GM19035 (cell line): ENCODE data around the gene ZPR1.
"Not testable (repeated sequence)": the region's sequence is repeated elsewhere in the genome, so short reads cannot be mapped to it uniquely, and the experiment has no call there.

Experiments
- ATAC-seq: cut with Tn5 transposase; IDR thresholded peaks from one replicate; pipeline ENCODE4 v1.9.1; 2021; ENCODE audit not compliant: unreplicated experiment

The ZPR1 gene, protein sequence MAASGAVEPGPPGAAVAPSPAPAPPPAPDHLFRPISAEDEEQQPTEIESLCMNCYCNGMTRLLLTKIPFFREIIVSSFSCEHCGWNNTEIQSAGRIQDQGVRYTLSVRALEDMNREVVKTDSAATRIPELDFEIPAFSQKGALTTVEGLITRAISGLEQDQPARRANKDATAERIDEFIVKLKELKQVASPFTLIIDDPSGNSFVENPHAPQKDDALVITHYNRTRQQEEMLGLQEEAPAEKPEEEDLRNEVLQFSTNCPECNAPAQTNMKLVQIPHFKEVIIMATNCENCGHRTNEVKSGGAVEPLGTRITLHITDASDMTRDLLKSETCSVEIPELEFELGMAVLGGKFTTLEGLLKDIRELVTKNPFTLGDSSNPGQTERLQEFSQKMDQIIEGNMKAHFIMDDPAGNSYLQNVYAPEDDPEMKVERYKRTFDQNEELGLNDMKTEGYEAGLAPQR

GRCh38 chr11:116787786-116788486, at the start of gene ZPR1:
Gene ZPR1, minus strand, starts transcription at chr11:116788023. Its CDS starts 33 bp downstream, at chr11:116787990.
- peak; percentile 88 for ATAC-seq

- ATAC-seq = no peak
Observed at GRCh38 chr11:116836632-116836991, 48.8 kb upstream of the ZPR1 start.

DNA sequence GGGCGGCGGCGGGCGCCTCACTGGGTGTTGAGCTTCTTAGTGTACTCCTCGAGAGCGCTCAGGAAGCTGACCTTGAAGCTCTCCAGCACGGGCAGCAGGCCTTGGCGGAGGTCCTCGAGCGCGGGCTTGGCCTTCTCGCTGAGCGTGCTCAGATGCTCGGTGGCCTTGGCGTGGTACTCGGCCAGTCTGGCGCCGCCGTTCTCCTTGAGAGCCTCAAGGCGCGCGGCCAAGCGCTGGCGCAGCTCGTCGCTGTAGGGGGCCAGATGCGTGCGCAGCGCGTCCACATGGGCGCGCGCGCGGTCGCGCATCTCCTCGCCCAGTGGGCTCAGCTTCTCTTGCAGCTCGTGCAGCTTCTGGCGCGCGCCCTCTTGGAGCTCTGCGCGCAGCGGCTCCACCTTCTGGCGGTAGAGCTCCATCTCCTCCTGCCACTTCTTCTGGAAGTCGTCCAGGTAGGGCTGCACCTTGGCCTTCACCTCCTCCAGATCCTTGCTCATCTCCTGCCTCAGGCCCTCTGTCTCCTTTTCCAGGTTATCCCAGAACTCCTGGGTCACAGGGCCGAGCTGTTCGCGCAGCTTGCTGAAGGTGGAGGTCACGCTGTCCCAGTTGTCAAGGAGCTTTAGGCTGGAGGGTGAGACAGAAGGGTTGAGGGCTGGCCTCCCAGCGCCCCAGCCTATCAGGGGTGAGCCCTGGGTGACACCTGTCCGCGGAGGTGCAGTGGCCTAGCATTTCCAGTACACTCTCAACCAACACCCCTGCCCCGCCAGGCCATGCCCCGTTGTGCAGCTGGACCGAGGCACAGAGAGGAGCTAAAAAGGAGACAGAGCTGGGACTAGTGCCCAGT, 48.2 kb upstream of the ZPR1 start:
- peak; percentile 71 for ATAC-seq

- peak; percentile 26 for ATAC-seq
Observed at GRCh38 chr11:116835042-116835772, 47.4 kb upstream of the ZPR1 start.

DNA sequence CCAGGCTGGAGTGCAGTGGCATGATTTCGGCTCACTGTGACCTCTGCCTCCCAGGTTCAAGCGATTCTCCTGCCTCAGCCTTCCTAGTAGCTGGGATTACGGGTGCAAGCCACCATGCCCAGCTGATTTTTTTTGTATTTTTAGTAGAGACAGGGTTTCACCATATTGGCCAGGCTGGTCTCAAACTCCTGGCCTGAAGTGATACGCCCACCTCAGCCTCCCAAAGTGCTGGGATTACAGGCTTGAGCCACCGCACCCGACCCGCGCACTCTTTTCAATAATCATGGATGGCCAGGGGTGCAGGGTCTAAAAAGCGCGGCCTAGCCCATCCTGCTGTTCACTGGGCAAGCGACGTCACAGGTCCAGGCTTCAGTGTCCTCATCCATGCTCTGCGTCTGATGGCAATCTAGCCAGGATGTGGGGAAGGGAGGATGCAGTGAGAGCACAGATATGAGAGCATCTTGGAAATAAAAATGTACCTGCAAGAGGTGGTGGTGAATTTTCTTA, 46.8 kb upstream of the ZPR1 start:
- not testable (repeated sequence) for ATAC-seq

DNA sequence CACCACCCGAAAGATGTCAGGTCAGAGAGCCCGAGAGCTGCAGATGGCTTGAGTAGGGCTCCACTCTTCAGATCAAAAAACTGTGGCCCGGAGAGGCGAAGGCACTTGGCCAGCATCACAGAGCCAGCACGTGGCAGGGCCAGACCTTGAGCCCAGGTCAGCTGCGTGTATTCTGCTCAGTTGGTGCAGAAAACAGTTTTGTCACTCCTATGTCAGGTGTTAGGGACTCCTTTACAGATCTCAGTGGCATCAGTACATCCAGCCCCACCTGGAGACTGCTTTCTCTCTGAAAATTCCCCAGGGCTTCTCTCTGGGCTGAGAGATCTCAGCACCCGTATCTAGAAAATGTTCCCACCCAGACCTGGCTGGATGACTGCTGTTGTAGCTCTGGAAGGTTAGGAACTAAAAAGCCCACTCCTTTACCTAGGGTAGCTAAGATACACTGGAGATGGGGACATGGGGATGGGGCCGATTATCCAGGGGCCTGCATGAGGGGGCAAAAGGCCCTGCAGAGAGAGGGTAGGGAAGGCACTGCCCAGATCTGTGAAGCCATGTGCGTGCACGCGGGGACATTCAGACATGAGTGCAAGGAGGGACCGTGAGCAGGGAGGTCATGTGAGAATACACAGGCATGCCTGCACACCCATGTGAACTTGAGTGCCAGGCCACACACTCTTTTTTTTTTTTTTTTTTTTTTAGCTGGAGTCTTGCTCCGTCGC, 46.2 kb upstream of the ZPR1 start:
- ATAC-seq = no peak

GRCh38 chr11:116833491-116833815, 45.6 kb upstream of the ZPR1 start:
- ATAC-seq = no peak

DNA sequence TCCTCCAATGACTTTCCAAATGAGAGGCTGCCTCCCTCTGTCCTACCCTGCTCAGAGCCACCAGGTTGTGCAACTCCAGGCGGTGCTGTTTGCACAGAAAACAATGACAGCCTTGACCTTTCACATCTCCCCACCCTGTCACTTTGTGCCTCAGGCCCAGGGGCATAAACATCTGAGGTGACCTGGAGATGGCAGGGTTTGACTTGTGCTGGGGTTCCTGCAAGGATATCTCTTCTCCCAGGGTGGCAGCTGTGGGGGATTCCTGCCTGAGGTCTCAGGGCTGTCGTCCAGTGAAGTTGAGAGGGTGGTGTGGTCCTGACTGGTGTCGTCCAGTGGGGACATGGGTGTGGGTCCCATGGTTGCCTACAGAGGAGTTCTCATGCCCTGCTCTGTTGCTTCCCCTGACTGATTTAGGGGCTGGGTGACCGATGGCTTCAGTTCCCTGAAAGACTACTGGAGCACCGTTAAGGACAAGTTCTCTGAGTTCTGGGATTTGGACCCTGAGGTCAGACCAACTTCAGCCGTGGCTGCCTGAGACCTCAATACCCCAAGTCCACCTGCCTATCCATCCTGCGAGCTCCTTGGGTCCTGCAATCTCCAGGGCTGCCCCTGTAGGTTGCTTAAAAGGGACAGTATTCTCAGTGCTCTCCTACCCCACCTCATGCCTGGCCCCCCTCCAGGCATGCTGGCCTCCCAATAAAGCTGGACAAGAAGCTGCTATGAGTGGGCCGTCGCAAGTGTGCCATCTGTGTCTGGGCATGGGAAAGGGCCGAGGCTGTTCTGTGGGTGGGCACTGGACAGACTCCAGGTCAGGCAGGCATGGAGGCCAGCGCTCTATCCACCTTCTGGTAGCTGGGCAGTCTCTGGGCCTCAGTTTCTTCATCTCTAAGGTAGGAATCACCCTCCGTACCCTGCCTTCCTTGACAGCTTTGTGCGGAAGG, 44.8 kb upstream of the ZPR1 start:
- ATAC-seq = no peak

DNA sequence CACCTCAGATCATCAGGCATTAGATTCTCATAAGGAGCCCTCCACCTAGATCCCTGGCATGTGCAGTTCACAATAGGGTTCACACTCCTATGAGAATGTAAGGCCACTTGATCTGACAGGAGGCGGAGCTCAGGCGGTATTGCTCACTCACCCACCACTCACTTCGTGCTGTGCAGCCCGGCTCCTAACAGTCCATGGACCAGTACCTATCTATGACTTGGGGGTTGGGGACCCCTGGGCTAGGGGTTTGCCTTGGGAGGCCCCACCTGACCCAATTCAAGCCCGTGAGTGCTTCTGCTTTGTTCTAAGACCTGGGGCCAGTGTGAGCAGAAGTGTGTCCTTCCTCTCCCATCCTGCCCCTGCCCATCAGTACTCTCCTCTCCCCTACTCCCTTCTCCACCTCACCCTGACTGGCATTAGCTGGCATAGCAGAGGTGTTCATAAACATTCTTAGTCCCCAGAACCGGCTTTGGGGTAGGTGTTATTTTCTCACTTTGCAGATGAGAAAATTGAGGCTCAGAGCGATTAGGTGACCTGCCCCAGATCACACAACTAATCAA, 44.0 kb upstream of the ZPR1 start:
- no peak for ATAC-seq

DNA sequence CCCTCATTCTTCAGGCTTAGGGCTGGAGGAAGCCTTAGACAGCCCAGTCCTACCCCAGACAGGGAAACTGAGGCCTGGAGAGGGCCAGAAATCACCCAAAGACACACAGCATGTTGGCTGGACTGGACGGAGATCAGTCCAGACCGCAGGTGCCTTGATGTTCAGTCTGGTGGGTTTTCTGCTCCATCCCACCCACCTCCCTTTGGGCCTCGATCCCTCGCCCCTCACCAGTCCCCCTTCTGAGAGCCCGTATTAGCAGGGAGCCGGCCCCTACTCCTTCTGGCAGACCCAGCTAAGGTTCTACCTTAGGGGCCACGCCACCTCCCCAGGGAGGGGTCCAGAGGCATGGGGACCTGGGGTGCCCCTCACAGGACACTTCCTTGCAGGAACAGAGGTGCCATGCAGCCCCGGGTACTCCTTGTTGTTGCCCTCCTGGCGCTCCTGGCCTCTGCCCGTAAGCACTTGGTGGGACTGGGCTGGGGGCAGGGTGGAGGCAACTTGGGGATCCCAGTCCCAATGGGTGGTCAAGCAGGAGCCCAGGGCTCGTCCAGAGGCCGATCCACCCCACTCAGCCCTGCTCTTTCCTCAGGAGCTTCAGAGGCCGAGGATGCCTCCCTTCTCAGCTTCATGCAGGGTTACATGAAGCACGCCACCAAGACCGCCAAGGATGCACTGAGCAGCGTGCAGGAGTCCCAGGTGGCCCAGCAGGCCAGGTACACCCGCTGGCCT, 42.5 kb upstream of the ZPR1 start:
- no peak for ATAC-seq

DNA sequence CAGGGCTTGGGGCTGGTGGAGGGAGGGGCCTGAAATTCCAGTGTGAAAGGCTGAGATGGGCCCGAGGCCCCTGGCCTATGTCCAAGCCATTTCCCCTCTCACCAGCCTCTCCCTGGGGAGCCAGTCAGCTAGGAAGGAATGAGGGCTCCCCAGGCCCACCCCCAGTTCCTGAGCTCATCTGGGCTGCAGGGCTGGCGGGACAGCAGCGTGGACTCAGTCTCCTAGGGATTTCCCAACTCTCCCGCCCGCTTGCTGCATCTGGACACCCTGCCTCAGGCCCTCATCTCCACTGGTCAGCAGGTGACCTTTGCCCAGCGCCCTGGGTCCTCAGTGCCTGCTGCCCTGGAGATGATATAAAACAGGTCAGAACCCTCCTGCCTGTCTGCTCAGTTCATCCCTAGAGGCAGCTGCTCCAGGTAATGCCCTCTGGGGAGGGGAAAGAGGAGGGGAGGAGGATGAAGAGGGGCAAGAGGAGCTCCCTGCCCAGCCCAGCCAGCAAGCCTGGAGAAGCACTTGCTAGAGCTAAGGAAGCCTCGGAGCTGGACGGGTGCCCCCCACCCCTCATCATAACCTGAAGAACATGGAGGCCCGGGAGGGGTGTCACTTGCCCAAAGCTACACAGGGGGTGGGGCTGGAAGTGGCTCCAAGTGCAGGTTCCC, 41.8 kb upstream of the ZPR1 start, which contains the start of gene APOC3:
Gene APOC3 (plus strand): TSS at position 383 of the 659 bp plus-strand sequence. CDS start 676 bp downstream, outside the sequence.
- no peak for ATAC-seq

DNA sequence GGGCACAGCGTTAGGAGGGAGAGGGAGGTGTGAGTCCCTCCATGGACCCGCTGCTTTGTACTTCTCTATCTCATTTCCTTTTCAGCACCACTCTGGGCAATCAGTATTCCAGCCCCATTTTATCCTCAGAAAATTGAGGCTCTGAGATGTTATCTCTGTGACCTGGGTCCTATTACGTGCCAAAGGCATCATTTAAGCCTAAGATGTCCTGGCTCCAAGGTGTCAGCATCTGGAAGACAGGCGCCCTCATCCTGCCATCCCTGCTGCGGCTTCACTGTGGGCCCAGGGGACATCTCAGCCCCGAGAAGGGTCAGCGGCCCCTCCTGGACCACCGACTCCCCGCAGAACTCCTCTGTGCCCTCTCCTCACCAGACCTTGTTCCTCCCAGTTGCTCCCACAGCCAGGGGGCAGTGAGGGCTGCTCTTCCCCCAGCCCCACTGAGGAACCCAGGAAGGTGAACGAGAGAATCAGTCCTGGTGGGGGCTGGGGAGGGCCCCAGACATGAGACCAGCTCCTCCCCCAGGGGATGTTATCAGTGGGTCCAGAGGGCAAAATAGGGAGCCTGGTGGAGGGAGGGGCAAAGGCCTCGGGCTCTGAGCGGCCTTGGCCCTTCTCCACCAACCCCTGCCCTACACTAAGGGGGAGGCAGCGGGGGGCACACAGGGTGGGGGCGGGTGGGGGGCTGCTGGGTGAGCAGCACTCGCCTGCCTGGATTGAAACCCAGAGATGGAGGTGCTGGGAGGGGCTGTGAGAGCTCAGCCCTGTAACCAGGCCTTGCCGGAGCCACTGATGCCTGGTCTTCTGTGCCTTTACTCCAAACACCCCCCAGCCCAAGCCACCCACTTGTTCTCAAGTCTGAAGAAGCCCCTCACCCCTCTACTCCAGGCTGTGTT, 41.1 kb upstream of the ZPR1 start:
- ATAC-seq = no peak

DNA sequence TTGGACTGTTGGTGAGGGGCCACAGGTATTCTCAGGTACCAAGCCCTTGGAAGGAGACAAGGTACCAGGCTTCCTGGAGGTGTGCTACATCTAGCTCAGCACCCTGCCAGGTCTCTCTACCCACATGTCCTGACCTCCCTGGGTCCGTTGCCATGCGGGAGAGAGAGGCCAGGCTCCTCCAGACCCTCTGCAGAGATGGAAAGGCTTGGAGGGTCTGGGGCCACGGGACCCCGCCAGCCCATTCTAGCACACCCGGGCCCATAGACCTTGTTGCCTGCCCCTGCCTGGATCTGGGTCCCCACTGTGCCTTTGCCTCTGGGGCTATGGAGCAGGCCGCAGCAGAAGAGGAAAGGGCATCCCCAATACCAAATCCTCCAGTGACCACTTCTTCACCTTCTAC, 39.6 kb upstream of the ZPR1 start:
- ATAC-seq = no peak

- no peak for ATAC-seq
Observed at GRCh38 chr11:116826751-116827431, 39.1 kb upstream of the ZPR1 start.

DNA sequence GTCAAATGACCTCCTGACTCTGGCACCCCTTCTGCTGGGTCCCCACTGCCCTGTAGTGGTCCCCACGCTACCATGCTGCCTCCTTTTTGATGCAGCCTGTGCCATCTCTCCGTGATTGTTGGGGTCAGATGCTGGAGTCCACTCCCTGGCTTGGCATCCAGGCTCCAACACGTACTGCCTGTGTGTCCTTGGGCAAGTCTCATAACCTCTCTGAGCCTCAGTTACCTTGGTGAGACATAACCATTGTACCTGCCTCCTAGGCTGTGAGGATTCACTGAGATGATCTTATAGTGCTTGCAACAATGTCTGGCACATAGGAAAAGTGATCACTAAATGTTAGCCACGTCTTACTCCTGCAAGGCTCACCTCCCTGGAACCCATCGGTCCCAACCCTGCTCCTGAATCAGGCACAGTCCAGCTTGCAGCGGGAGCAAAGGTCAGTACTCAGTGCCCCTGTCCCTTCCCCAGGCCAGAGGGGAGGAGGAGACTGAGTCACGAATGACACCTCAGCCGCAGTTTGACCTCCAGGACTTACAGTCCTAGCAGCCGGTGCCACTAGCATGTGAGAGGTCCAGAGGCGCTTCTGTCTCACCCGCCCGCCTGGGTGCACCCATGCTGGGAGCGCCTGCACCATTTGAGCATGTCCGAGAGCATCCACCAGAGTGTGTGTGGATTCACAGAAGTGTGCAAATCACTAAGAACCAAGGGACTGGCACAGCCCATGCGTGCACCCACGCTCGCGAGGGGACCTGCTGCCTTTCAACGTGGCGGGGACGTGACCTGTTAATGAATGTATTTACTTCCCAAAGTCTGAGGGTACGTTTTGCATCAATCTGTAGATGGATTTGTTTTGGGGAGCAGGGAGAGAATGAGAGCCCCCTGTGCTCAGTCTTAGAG, 38.3 kb upstream of the ZPR1 start:
- ATAC-seq = no peak
